Dermis lymphatic vessel endothelial cell (primary cell): Measurements from ENCODE around the gene INPP4A. TPM values are rescaled to one million over a fixed set of nuclear protein-coding genes. Genes with fewer than 3 reads are reported as not detected.

Experiments
- total RNA-seq: library from RNA; depleted of rRNA; stranded (reverse); fragments of >200 nt; gene quantifications from 2 replicates; pipeline ENCODE4 v1.2.1, GENCODE V29; 2014

Gene INPP4A
- 21.8 and 41.9 TPM in 2 replicates for total RNA-seq

DNA sequence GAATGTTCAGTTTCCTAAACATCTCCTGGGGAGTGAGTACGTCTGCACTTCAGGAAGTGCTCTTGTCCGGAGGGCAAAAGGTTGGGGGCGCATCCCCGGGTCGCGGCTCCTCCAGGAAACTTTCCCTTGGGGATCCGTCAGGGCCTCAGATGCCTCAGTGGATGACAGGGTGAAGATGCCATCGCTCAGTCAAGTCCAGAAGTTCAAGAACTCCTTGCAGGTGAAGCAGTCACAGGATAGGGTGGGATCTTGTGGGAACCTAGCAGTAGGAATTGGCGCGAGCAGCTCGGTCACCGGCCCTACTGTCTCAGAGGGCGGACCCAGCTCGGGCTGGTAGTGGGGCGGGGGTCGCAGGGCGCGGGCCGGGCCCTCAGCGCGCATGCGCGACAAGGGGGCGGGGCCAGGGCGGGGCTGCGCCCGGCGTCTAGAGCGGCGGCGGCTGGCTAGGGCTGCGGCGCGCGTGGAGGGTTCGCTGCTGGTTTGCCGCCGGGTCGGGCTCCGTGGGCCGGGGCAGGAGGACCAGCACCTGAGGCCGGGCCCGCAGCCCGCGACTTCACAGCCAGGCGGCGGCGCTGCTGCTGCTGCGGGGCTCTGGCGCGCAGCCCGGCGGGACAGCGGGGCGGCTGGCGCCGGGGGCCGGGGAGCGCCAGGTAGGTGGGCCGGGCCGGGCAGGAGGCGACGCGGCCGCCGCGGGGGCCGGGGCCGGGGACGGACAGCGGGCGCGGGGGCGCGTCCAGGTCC lies at the start of gene INPP4A:
TSS of gene INPP4A (plus strand) at position 423 of the 741 bp plus-strand sequence. CDS start 75,191 bp downstream, outside the sequence.

DNA sequence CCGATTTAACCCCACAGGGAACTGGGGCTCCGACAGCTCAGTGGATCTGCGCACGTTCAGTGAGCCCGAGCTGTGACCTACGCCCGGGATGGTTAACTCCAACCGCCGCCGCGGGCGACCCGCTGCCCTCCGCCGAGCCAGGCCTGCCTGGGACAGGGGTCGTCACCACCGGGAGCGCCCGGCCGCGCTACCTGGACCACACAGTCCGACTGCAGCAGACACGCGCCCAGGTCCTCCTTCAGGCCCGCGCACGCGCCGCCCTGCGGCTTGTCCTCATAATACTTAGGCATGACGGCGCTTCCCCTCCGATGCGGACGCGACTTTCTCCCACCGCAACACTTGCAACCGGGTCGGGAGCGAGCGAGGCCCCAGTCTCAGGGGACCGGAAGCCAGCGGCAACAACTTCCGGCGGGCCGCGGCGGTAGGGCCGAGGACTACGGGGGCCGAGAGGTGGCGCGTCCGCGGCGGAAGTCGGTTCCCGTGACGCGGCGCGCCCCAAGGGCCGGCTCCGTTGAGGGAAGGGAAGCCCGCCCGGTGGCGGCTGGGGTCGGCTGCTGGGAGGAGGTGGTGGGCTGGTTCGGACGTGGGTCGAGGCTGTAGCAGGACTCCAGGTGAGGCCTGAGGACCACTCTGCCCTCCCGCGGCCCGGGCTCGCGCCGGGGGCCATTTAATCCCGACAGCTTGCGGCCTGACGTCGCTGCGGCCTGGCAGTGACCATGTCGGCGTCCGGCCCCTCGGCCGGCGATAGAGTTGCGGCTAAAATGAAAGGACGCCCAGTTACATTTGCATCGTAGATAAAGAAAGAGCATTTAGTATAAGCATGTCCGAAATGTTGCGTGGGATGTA lies 163.7 kb downstream of the INPP4A start, which contains the start of the genes COA5 and UNC50:
TSS of gene COA5 (minus strand) at position 397 of the 846 bp plus-strand sequence. CDS start at position 290, 107 bp downstream.
TSS of gene UNC50 (plus strand) at position 474 of the 846 bp plus-strand sequence. CDS start 1,171 bp downstream, outside the sequence.

Other genes starting within 250 kb of the INPP4A start
- not detected in 2 replicates for gene CNGA3, start 98.4 kb upstream of the INPP4A start, total RNA-seq
- gene COA5, start 163.7 kb downstream of the INPP4A start, total RNA-seq: 22.4 and 27.9 TPM in 2 replicates
- 46.5 and 47.5 TPM in 2 replicates for gene UNC50, start 163.7 kb downstream of the INPP4A start, total RNA-seq